ENCODE measurements around the gene HLCS. TPM values are rescaled to one million over a fixed set of nuclear protein-coding genes. Genes with fewer than 3 reads are reported as not detected.

HLCS gene
- total and polyA plus RNA-seq, 8 donors: 15.9 to 25.3 (median 16.7) TPM

DNA sequence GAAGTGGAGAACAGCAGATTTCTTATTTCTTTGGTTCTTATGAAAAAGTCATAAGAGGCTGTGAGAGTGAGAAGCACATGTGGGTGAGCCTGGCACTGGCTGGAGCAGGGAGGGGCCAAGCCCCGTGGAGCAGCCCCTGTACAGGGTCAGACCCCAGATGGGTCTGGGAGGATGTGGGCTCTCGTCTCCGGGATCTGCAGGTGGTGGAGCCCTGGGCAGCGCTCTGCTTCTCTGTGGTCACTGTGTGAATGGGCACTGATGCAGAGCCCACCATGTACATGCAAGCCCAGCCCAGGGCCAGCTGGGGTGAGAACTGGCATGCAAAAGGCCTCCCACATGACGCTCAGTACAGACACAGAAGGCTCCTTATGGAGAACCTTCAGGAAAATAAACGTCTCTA, 200.0 kb downstream of the HLCS start:
- Histone ChIP-seq H3K27ac (no peak overlapping the region), H3K27me3 (no peaks in the 10 kb centered on the region), H3K4me1 (no peaks in the 10 kb centered on the region), H3K9me3 (no peaks in the 10 kb centered on the region), H3K4me3 (no peak overlapping the region), H3K36me3 (no peaks in the 10 kb centered on the region)
- TF ChIP-seq, protein P1, sequence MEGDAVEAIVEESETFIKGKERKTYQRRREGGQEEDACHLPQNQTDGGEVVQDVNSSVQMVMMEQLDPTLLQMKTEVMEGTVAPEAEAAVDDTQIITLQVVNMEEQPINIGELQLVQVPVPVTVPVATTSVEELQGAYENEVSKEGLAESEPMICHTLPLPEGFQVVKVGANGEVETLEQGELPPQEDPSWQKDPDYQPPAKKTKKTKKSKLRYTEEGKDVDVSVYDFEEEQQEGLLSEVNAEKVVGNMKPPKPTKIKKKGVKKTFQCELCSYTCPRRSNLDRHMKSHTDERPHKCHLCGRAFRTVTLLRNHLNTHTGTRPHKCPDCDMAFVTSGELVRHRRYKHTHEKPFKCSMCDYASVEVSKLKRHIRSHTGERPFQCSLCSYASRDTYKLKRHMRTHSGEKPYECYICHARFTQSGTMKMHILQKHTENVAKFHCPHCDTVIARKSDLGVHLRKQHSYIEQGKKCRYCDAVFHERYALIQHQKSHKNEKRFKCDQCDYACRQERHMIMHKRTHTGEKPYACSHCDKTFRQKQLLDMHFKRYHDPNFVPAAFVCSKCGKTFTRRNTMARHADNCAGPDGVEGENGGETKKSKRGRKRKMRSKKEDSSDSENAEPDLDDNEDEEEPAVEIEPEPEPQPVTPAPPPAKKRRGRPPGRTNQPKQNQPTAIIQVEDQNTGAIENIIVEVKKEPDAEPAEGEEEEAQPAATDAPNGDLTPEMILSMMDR (IDR thresholded peaks at IDR 0.05): no peak
- intact Hi-C loops (cut with DNase I): no loop called here
- DNase-seq: no peak
- ATAC-seq: no peak

DNA sequence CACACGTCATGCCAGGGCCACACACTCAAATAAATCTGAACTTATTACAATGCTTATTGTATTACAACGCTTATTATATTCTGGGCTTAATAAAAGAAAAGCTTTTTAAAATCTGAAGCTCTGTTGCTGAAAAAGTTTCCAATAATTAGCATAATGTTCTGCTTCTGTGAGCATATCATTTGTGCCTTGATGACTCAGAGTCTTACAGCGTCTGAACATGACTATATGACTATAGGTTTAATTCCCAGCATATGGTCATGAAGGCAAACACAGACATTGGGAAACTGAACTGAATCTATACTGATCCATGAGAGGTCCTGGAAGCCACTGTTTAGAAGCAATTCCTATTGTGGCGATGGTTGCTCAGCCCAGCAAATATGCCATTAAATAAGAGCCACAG, 201.2 kb downstream of the HLCS start:
- H3K4me3 ChIP-seq: no peak overlapping the region
- no peak overlapping the region for H3K27ac ChIP-seq
- no peak for ATAC-seq
- intact Hi-C loops (cut with DNase I): no loop called here
- H3K36me3 ChIP-seq: no peaks in the 10 kb centered on the region
- H3K4me1 ChIP-seq: no peaks in the 10 kb centered on the region
- H3K27me3 ChIP-seq: no peaks in the 10 kb centered on the region
- H3K9me3 ChIP-seq: no peaks in the 10 kb centered on the region
- TF ChIP-seq, protein P1 (IDR thresholded peaks at IDR 0.05): no peak
- DNase-seq: no peak

DNA sequence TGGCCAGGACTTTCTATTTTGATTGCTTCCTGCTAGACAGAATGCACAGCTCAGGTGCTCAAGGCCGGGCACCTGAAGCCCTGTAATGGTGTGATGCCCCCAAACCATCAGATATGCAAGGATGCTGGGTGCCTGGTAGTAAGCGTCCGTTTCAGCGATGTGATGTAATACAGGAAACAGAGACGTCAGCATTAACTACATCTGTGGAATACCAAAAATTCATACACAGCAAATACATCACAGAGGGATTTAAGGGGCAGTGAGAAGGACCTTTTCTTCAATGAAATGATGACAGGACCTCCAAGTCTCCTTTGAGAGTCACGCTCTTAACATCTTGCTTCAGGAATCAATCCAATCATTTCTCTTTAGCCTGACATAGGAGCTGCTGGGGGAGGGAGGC, 203.2 kb downstream of the HLCS start:
- Histone ChIP-seq H3K9me3 (no peaks in the 10 kb centered on the region), H3K4me3 (no peak overlapping the region), H3K36me3 (no peaks in the 10 kb centered on the region), H3K4me1 (no peaks in the 10 kb centered on the region), H3K27ac (no peak overlapping the region), H3K27me3 (no peaks in the 10 kb centered on the region)
- TF ChIP-seq, protein P1 (IDR thresholded peaks at IDR 0.05): no peak
- ATAC-seq (no peak), DNase-seq (no peak)
- intact Hi-C loops (cut with DNase I): no loop called here

DNA sequence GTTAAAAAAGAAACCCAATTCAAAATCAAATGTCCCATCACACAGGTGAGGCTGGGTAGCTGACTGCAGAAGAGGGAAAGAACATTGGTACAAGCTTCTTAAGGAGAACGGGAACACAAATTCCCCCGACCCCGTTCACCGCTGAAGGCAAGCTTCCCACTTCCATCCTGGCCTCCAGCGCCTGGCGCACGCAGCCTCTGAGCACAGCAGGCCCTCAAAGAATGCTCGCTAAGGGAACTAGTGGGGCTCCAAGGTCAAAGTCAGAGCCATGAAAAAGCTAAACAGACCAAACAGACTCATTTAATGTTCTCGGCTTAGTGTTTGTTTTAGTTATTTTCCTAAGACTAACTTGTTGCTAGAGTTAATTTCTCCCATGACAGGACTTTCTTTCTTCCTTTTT, 203.8 kb downstream of the HLCS start:
- Histone ChIP-seq H3K9me3 (no peaks in the 10 kb centered on the region), H3K4me1 (no peaks in the 10 kb centered on the region), H3K36me3 (no peaks in the 10 kb centered on the region), H3K27ac (no peak overlapping the region), H3K27me3 (no peaks in the 10 kb centered on the region), H3K4me3 (no peak overlapping the region)
- intact Hi-C loops (cut with DNase I): no loop called here
- DNase-seq (no peak), ATAC-seq (no peak)
- TF ChIP-seq, protein P1 (IDR thresholded peaks at IDR 0.05): no peak

DNA sequence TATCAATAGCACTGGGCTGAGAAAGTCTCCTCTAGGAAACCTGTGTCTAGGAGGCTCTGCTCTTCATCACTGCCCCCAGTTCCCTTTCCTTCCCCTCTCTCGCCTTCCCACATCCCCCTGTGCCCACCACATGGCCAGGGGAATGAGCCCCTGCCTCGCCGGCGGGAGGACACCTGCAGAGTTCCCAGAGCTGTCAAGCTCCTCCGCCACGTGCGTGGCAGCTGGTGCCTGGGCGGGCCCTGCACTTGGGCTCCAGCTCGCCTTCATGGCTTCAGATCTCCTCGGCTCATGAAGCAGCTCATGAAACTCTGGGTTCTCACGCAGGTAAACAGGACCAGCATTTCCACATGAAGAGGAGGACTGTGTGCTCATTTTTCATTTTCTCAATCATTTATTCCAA, 204.8 kb downstream of the HLCS start:
- TF ChIP-seq, protein P1 (IDR thresholded peaks at IDR 0.05): no peak
- Histone ChIP-seq H3K4me1 (no peaks in the 10 kb centered on the region), H3K27ac (no peak overlapping the region), H3K27me3 (no peaks in the 10 kb centered on the region), H3K36me3 (no peaks in the 10 kb centered on the region), H3K4me3 (no peak overlapping the region), H3K9me3 (no peaks in the 10 kb centered on the region)
- ATAC-seq (no peak), DNase-seq (no peak)
- intact Hi-C loops (cut with DNase I): no loop called here
